ENCODE data around the gene PLCH2.
"Not testable (repeated sequence)": the region's sequence is repeated elsewhere in the genome, so short reads cannot be mapped to it uniquely, and the experiment has no call there.

The PLCH2 gene

DNA sequence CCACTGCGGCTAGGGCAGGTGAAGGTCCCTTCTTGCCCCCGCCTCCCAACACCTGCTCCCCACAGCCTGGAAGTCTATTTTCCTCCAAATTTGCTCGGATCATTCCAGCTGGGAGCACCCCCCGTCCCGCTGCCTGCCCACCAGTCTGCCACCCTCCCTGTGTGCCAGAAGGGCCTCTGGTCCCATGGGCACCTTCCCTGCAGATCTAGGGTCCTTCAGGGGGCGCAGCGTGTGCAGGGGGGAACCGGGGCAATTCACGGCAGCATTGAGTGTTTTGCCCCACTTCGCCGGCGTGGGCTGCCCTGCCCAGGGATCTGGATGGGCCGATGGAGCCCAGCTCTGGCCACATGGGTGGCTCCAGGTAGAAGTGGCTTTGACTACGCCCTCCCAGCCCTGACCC, 37.4 kb upstream of the PLCH2 start:
- Mint-ChIP-seq H3K27me3 (ENCODE audit: low read depth) (peaks cover 34% of the 10 kb centered on the region), H3K9me3 (no peaks in the 10 kb centered on the region), H3K4me1 (no peaks in the 10 kb centered on the region), H3K27ac (no peak overlapping the region), H3K4me3 (no peak overlapping the region), H3K36me3 (ENCODE audit: low read depth) (no peaks in the 10 kb centered on the region)
- TF ChIP-seq, protein P1, sequence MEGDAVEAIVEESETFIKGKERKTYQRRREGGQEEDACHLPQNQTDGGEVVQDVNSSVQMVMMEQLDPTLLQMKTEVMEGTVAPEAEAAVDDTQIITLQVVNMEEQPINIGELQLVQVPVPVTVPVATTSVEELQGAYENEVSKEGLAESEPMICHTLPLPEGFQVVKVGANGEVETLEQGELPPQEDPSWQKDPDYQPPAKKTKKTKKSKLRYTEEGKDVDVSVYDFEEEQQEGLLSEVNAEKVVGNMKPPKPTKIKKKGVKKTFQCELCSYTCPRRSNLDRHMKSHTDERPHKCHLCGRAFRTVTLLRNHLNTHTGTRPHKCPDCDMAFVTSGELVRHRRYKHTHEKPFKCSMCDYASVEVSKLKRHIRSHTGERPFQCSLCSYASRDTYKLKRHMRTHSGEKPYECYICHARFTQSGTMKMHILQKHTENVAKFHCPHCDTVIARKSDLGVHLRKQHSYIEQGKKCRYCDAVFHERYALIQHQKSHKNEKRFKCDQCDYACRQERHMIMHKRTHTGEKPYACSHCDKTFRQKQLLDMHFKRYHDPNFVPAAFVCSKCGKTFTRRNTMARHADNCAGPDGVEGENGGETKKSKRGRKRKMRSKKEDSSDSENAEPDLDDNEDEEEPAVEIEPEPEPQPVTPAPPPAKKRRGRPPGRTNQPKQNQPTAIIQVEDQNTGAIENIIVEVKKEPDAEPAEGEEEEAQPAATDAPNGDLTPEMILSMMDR (IDR thresholded peaks at IDR 0.05; ENCODE audit: unreplicated experiment in 3 of 3) = no peak

DNA sequence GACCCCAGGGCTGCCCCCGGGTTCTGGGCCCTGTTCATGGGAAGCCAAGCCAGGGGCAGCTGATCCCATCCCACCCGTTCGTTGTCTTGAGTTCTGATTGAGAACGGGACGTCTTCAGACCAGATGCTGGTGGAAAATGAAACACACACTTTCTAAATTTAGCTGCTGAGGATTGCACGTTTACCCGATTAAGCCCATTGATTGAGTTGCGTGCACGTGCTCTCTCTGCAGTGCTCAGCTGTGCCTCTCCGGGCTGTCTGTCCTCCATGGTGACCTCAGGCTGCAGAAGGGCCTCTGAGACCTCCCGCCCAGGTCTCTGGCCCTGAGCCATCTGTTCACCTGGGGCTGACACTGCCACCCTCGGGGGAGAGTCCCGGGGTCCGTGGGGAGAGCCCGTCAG, 36.7 kb upstream of the PLCH2 start:
- no peak overlapping the region for H3K27ac Mint-ChIP-seq
- H3K36me3 Mint-ChIP-seq (ENCODE audit: low read depth) = no peaks in the 10 kb centered on the region
- no peaks in the 10 kb centered on the region for H3K9me3 Mint-ChIP-seq
- H3K4me3 Mint-ChIP-seq = no peak overlapping the region
- TF ChIP-seq, protein P1 (IDR thresholded peaks at IDR 0.05; ENCODE audit: unreplicated experiment in 3 of 3) = no peak
- no peaks in the 10 kb centered on the region for H3K4me1 Mint-ChIP-seq
- peaks cover 38% of the 10 kb centered on the region for H3K27me3 Mint-ChIP-seq (ENCODE audit: low read depth)

DNA sequence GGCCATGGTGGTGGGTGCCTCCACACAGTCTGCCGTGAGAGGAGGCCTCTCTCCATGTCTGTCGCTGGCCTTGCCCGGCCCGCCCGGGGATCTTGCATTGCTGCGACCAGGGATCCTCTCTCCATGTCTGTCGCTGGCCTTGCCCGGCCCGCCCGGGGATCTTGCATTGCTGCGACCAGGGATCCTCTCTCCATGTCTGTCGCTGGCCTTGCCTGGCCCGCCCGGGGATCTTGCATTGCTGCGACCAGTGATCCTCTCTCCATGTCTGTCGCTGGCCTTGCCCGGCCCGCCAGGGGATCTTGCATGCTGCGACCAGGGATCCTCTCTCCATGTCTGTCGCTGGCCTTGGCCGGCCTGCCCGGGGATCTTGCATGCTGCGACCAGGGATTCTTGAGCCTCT, 35.7 kb upstream of the PLCH2 start:
- not testable (repeated sequence) for H3K4me1 Mint-ChIP-seq; H3K27ac Mint-ChIP-seq; H3K9me3 Mint-ChIP-seq; H3K4me3 Mint-ChIP-seq; H3K36me3 Mint-ChIP-seq (ENCODE audit: low read depth)
- H3K27me3 Mint-ChIP-seq (ENCODE audit: low read depth) = peaks cover 45% of the 10 kb centered on the region

DNA sequence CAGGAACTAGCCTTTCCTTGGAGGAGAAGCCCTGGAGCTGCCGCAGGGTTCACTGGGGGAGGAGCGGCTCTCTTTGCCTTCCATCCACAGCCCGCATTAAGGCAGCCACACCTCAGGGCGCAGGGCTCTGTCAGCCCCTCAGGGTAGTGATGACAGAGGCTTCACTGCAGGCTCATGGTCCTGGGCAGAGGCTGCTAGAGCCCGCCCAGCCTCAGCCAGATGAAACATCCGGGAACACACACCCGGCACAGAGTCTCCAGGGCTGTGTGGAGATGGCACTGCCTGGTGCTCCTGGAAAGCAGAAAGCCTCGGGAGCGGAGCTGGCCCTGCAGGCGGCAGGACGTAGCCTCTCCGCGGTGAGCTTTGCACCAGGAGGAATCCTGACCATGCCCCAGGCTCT, 34.3 kb upstream of the PLCH2 start:
- TF ChIP-seq, protein P1 (IDR thresholded peaks at IDR 0.05; ENCODE audit: unreplicated experiment in 3 of 3) = no peak
- no peak overlapping the region for H3K27ac Mint-ChIP-seq
- no peaks in the 10 kb centered on the region for H3K36me3 Mint-ChIP-seq (ENCODE audit: low read depth)
- peaks cover 54% of the 10 kb centered on the region for H3K27me3 Mint-ChIP-seq (ENCODE audit: low read depth)
- no peak overlapping the region for H3K4me3 Mint-ChIP-seq
- no peaks in the 10 kb centered on the region for H3K4me1 Mint-ChIP-seq
- H3K9me3 Mint-ChIP-seq = no peaks in the 10 kb centered on the region

DNA sequence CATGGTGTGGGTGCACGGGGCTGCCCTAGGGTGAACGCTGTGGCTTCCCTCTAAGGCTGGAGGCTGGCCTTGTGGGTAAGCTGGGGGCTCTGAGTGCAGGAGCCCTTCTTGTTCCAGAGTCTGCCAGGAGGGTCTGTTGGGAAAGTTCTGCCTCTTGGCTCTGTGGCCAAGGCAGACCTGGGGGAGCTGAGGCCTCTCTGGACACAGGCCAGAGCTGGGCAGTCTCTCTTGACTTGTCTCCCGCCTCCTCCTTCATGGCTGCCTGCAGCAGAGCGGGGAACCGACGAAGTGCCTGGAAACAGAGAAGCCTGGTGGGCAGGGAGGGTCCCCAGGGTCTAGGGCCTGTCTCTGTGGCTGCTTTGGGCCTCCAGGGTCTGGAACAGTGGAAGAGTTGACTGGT, 33.4 kb upstream of the PLCH2 start:
- Mint-ChIP-seq H3K9me3 (no peaks in the 10 kb centered on the region), H3K4me3 (peak overlapping the region; percentile 50 to 64 (median 56))
- TF ChIP-seq, protein P1 (IDR thresholded peaks at IDR 0.05; ENCODE audit: unreplicated experiment in 3 of 3) = no peak

DNA sequence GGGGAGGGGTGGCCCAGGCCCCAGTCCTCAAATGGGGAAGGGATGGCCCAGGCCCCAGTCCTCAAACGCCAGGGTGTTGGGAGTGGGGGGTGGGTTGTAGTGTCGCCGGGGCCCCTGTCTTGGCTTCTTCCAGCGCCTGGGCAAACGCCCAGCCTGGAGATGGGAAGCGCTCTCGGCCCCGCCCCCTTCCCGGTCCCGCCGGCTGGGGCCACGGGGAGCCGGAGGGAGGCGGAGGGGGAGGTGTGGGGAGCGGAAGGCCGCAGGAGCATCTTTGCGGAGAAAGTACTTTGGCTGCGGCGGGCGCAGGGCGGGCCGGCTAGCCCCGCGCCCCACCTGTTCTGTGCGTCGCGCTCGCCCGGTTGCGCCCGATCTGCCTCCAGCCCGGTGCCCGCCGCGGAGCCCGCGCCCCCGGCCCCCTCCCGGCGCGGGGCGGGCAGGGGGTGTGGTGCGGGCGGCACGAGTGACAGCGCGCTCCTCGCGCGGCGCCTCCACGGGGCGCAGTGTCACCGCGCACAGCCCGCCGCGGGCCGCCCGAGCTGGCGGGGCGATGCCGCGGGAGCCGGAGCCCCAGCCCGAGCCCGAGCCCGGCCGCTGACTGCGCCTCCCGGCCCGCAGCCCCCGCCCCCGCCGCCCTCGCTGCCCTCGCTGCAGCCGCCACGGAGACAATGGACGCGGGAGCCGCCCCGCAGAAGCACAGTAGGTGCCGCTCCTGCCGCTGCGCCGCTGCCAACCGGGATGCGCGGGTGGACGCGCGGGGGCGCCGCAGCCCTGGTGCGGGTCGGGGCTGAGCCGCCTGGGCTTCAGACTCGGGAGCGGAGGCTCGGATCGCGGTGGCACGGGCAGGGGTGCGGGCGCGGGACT, 32.6 kb upstream of the PLCH2 start:
- H3K36me3 Mint-ChIP-seq (ENCODE audit: low read depth) = no peaks in the 10 kb centered on the region
- TF ChIP-seq, protein P1 (IDR thresholded peaks at IDR 0.05; ENCODE audit: unreplicated experiment in 3 of 3) = no peak
- H3K4me1 Mint-ChIP-seq = no peaks in the 10 kb centered on the region
- no peak overlapping the region for H3K4me3 Mint-ChIP-seq
- no peaks in the 10 kb centered on the region for H3K9me3 Mint-ChIP-seq
- no peak overlapping the region for H3K27ac Mint-ChIP-seq
- H3K27me3 Mint-ChIP-seq (ENCODE audit: low read depth) = peaks cover 56% of the 10 kb centered on the region

More for the DNA sequence above, 33.4 kb upstream of the PLCH2 start:
- H3K27ac Mint-ChIP-seq = no peak overlapping the region
- H3K4me1 Mint-ChIP-seq = no peaks in the 10 kb centered on the region
- peaks cover 51% of the 10 kb centered on the region for H3K27me3 Mint-ChIP-seq (ENCODE audit: low read depth)
- H3K36me3 Mint-ChIP-seq (ENCODE audit: low read depth) = no peaks in the 10 kb centered on the region

Measured in nephron (organoid).